ENCODE results near the gene CRYZ. TPM values are rescaled to one million over a fixed set of nuclear protein-coding genes. Genes with fewer than 3 reads are reported as not detected.

CRYZ gene, protein sequence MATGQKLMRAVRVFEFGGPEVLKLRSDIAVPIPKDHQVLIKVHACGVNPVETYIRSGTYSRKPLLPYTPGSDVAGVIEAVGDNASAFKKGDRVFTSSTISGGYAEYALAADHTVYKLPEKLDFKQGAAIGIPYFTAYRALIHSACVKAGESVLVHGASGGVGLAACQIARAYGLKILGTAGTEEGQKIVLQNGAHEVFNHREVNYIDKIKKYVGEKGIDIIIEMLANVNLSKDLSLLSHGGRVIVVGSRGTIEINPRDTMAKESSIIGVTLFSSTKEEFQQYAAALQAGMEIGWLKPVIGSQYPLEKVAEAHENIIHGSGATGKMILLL
- 10 to 100 TPM; 28.9 to 86.5 (median 47.3) TPM for total RNA-seq

- peak; percentile 81 to 96 (median 89) for DNase-seq
- Histone ChIP-seq H3K27ac (peak within 1 kb of the TSS; percentile 63 to 89 (median 86)), H3K36me3 (peaks cover 0 to 13% (median 0%) of the 10 kb centered on the region in 3 donors), H3K4me3 (peak within 1 kb of the TSS; percentile 52 to 83 (median 76)), H3K27me3 (no peaks in the 10 kb centered on the region), H3K9me3 (no peaks in the 10 kb centered on the region), H3K4me1 (peaks cover 0 to 22% (median 5%) of the 10 kb centered on the region in 4 donors)
- TF ChIP-seq CTCF (IDR thresholded peaks at IDR 0.05) (peak in 2 of 6 experiments; percentile 14 to 19), POLR2A (IDR thresholded peaks at IDR 0.05) (peak; percentile 29 to 35)
Measured at GRCh38 chr1:74732960-74733603, at the start of gene CRYZ, which contains the start of gene TYW3. Gene CRYZ, minus strand, starts transcription at chr1:74733050. Its CDS starts 8,229 bp downstream, at chr1:74724821. Gene TYW3, plus strand, starts transcription at chr1:74733152. Its CDS starts 93 bp downstream, at chr1:74733245.

GRCh38 chr1:74780594-74780993 lies 47.7 kb upstream of the CRYZ start:
- H3K36me3 ChIP-seq = no peaks in the 10 kb centered on the region
- TF ChIP-seq CTCF (IDR thresholded peaks at IDR 0.05) (no peak), POLR2A (IDR thresholded peaks at IDR 0.05) (no peak)
- H3K27ac ChIP-seq = no peak overlapping the region
- no peak for DNase-seq
- H3K4me3 ChIP-seq = no peak overlapping the region
- no peaks in the 10 kb centered on the region for H3K9me3 ChIP-seq
- H3K4me1 ChIP-seq = no peaks in the 10 kb centered on the region
- no peaks in the 10 kb centered on the region for H3K27me3 ChIP-seq

DNA sequence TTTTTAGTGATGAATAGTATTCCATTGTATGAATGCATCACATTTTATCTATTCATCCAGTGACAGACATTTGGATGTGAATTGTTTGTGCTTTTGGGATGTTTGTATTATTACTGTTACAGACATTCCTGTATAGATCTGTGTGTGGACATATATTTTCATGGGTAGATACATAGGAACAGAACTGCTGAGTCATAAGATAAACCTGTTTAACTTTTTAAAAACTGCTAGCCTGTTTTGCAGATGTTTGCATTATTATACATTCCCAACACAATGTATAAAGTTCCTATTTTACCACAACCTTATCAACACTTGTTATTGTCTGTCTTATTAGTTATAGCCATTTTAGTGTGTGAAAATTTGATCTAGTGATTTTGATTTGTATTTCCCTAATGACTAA lies 46.9 kb upstream of the CRYZ start:
- no peaks in the 10 kb centered on the region for H3K27me3 ChIP-seq
- no peak for DNase-seq
- H3K4me1 ChIP-seq = no peaks in the 10 kb centered on the region
- H3K27ac ChIP-seq = no peak overlapping the region
- no peaks in the 10 kb centered on the region for H3K9me3 ChIP-seq
- H3K36me3 ChIP-seq = no peaks in the 10 kb centered on the region
- H3K4me3 ChIP-seq = no peak overlapping the region
- TF ChIP-seq POLR2A (IDR thresholded peaks at IDR 0.05) = no peak

DNA sequence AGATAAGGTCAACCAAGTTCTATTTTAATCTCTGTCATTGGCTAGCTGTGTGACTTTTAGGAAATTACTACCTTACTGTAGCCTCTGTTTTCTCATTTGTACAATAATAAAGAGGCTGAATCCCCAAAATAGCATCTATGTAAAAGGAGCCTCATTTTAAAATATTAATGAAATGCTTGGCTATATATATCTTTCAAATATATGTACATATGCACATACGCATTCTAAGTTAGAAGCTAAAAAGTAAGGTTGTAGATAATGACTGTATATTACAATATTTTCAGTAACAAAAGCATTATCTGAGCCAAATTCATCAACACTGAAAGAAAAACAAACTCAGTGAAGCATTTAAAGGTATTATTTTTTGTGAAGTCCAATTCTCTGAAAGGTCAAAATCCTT lies 44.7 kb upstream of the CRYZ start:
- Histone ChIP-seq H3K4me1 (no peaks in the 10 kb centered on the region), H3K4me3 (no peak overlapping the region), H3K9me3 (no peaks in the 10 kb centered on the region), H3K36me3 (no peaks in the 10 kb centered on the region), H3K27me3 (no peaks in the 10 kb centered on the region), H3K27ac (no peak overlapping the region)
- no peak for TF ChIP-seq POLR2A (IDR thresholded peaks at IDR 0.05)
- no peak for TF ChIP-seq CTCF (IDR thresholded peaks at IDR 0.05)
- DNase-seq = no peak

GRCh38 chr1:74775735-74776134 lies 42.9 kb upstream of the CRYZ start:
- Histone ChIP-seq H3K36me3 (no peaks in the 10 kb centered on the region), H3K27ac (no peak overlapping the region), H3K4me3 (no peak overlapping the region), H3K27me3 (no peaks in the 10 kb centered on the region), H3K4me1 (no peaks in the 10 kb centered on the region), H3K9me3 (no peaks in the 10 kb centered on the region)
- no peak for DNase-seq
- TF ChIP-seq POLR2A (IDR thresholded peaks at IDR 0.05) (no peak), CTCF (IDR thresholded peaks at IDR 0.05) (no peak)

GRCh38 chr1:74773582-74773981 lies 40.7 kb upstream of the CRYZ start:
- no peaks in the 10 kb centered on the region for H3K36me3 ChIP-seq
- H3K27me3 ChIP-seq = no peaks in the 10 kb centered on the region
- H3K9me3 ChIP-seq = no peaks in the 10 kb centered on the region
- DNase-seq = no peak
- no peak overlapping the region for H3K27ac ChIP-seq
- no peak overlapping the region for H3K4me3 ChIP-seq
- H3K4me1 ChIP-seq = no peaks in the 10 kb centered on the region
- TF ChIP-seq POLR2A (IDR thresholded peaks at IDR 0.05) (no peak), CTCF (IDR thresholded peaks at IDR 0.05) (no peak)
